Measurements from ENCODE around the gene GSS.
A peak's percentile ranks its signal among the peaks of the same experiment; 100 is the strongest.

GSS gene

DNA sequence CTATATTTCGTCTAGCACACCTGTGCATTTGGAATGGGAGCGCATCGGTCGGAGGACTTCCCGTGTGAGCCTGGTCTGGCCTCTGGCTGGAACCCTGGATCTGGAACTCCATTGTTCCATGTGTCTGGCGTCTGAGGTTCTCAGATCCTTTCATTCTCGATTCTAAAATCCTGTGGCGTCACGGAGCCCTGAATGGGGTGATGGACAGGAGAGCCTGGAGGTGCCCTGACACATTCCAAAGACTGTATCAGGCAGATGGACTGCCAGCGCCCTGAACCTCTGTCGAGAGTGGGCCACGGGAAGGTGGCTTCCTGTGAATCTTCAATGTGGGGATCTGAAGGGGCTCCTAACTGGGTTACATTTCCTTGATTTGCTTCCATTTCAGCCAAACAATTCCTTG is 20.7 kb upstream of the GSS start:
- DNase-seq: no peak

DNA sequence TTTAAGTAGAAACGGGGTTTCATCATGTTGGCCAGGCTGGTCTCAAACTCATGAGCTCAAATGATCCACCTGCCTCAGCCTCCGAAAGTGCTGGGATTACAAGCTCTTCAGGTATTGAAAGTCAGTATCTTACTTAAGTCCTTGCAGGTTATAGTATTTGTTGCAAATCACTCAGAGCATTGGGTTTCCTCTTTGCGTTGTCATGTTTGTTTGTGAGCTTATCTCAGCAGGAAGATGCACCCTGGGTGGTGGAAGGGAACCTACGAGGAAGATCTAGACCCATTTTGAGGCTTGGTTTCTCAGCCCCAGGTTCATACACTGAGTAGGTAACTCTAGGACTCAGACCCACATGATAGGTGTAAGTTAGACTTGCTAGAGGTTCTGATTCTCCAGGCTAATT is 18.6 kb upstream of the GSS start:
- DNase-seq: no peak

DNA sequence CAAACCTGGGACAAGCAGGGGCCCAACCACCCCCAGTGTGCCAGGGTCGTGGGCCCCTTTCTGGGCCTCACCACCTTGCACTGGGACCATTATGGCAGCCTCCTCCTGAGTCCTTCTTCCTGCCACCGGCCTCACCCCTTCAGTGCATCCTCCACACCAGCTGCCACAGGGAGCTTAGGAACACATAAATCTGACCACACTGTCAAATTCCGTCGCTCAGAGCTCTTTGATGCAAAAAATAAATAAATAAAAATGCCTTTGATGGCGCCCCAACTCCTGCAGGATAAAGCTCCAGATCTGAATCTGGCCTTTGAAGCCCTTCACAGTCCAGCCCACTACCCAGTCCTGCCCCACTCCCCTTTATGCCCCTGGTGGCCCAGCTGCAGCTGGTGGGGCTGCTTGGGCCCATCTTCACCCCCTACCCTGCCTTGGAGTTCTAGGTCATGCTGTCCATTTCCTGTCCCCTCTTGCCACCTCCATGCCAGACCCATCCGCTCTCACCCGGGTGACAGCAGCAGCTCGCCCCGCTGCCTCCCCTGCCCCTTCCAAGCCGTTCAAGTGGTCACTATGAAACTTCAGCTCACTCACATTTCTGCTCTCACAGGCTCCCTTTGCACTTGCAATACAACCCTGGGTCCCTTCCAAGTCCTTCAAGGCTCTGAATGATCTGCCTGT is 16.1 kb upstream of the GSS start:
- DNase-seq: no peak

- DNase-seq: no peak
These were observed 15.4 kb upstream of the GSS start for GRCh38 chr20:34970846-34971560.

GRCh38 chr20:34970193-34970840 is 14.7 kb upstream of the GSS start:
- DNase-seq: no peak

GRCh38 chr20:34968042-34968775 is 12.6 kb upstream of the GSS start:
- no peak for DNase-seq

GRCh38 chr20:34967421-34967820 is 11.8 kb upstream of the GSS start:
- no peak for DNase-seq

DNA sequence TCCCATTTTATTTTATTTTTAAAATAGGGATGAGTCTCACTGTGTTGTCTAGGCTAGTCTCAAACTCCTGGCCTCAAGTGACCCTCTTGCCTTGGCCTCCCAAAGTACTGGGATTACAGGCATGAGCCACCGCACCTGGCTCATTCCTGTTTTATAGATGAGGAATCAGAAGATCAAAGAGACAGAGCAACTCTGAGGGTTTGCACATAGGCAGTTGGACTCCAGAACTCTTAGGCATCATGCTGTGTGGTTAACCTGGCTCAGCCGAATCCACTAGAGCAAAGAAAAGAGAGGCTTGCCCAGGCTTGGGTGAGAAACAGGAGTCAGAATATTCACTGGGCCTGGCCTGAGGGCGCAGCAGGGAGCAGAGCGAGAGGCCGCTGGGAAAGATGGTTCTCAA is 9.4 kb upstream of the GSS start:
- no peak for DNase-seq

GRCh38 chr20:34964486-34964885 is 8.9 kb upstream of the GSS start:
- DNase-seq: no peak

DNA sequence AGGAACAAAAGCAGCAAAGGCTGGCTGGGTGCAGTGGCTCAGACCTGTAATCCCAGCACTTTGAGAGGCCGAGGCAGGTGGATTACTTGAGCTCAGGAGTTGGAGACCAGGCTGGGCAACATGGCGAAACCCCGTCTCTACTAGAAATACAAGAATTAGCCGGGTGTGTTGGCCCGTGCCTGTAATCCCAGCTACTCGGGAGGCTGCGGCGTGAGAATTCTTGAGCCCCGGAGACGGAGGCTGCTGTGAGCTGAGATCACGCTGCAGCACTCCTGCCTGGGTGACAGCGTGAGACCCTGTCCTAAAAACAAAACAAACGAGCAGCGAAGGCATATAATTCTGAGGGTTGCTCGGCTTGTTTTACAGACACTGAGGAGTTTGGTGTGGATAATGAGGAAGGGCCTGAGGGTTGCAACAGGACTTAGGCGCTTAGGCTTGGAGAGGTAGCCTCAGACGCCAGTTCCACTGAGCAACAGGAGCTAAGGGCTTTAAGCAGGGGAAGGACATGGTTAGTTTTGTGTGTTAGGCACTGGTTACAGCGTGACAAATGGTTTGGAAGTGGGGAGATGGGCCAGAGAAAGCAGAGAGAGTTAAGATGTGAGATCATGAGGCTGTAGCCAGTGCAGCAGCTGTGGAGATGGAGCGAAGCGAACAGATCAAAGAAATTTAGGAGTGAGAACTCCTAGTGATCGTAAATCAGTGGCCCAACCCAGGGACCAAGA is 1.3 kb upstream of the GSS start:
- no peak for DNase-seq

DNA sequence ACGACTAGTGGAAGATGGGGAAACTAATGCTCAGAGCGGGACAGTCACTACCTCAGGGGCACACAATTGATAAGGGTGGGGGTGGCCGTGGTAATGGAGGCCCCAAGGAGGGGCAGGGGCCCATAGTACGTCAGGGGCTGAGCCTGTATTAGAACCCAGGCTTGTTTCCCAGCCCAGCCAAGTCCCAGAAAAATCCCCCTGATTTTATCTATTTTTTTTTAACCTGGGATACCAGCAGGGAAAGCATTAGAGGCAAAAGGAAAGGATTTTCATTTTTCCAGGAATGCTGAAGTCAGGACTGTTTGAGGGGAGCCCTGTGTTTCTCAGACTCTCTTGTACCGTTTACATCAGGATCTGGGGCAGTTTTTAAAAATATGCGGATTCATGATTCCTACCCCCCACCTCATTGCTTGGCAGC is 444 bp upstream of the GSS start:
- no peak for DNase-seq

- DNase-seq: no peak
These were observed 739 bp downstream of the GSS start for GRCh38 chr20:34954904-34955230.

GRCh38 chr20:34953960-34954359 is 1.6 kb downstream of the GSS start:
- DNase-seq: no peak

- DNase-seq: peak; percentile 35
These were observed 2.9 kb downstream of the GSS start for GRCh38 chr20:34952671-34953070.

DNA sequence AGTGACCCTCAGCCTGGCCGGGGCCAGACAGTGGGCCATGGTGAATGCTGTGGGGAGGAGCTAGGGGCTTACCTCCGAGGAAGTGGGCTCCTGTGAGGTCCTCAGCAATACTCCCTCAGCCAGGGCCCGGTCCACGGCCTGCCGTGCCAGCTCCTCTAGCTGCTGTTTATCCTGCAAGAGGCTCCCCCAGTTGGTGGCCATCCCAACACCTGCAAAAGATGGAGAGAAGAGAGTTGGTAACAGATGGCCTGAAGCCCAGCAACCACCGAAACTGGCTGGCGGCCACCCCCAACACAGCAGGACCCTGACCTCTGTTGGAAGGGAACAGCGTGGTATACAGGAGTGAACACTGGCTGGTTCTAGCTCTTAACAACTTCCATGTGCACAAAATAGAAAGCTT is 4.0 kb downstream of the GSS start:
- DNase-seq: no peak

- DNase-seq: no peak
These were observed 4.4 kb downstream of the GSS start for GRCh38 chr20:34951252-34951651.

DNA sequence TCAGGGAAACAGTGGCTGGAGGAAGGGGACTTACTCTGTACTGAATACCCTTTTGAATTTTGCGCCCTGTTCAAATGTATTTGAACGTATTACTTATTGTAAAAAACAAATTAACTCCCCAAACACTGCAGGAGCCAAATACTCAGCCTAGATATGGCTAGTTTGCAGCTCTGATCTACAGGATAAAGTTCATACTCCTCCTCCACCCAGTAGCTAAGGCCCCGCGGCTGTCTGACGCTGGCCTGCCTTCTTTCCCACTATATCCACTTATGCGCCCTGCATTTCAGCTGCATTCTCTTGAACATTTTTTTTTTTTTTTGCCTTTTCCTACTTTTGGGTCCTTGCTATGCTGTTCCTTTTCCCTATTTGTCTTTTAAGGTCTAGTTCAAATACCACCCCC is 6.5 kb downstream of the GSS start:
- DNase-seq: no peak

- peak; percentile 76 for DNase-seq
These were observed 7.6 kb downstream of the GSS start for GRCh38 chr20:34948030-34948429.

- DNase-seq: no peak
These were observed 8.3 kb downstream of the GSS start for GRCh38 chr20:34947336-34947735.

- DNase-seq: no peak
These were observed 8.9 kb downstream of the GSS start for GRCh38 chr20:34946661-34947060.

GRCh38 chr20:34945315-34946077 is 10.1 kb downstream of the GSS start:
- DNase-seq: no peak
